HEK293T (cell line): ENCODE results near the gene RPLP1.

Experiments used
- ARNT ChIP-seq: fragments of 450-650 bp; IDR thresholded peaks from 2 replicates; pipeline ENCODE4 v1.6.1; 2017; ENCODE audit warnings: mild to moderate bottlenecking
- BHLHE40 ChIP-seq: fragments of 450-650 bp; IDR thresholded peaks from 2 replicates; pipeline ENCODE4 v1.6.1; 2016; ENCODE audit warnings: mild to moderate bottlenecking, moderate library complexity, borderline replicate concordance
- CTBP1 ChIP-seq: fragments of 450-650 bp; IDR thresholded peaks from 2 replicates; pipeline ENCODE4 v1.6.1; 2016; ENCODE audit warnings: borderline replicate concordance
- FOXK2 ChIP-seq: fragments of 450-650 bp; IDR thresholded peaks from 2 replicates; pipeline ENCODE4 v1.6.1; 2016; ENCODE audit warnings: mild to moderate bottlenecking
- FOXM1 ChIP-seq: fragments of 450-650 bp; IDR thresholded peaks from 2 replicates; pipeline ENCODE4 v1.6.1; 2017; ENCODE audit warnings: mild to moderate bottlenecking, borderline replicate concordance
- L3MBTL2 ChIP-seq: fragments of 450-650 bp; conservative IDR thresholded peaks from 2 replicates; pipeline ENCODE4 v1.6.1; 2016; ENCODE audit warnings: mild to moderate bottlenecking
- SP1 ChIP-seq: fragments of 450-650 bp; IDR thresholded peaks from 2 replicates; pipeline ENCODE4 v1.6.1; 2017
- SUZ12 ChIP-seq: fragments of 450-650 bp; IDR thresholded peaks from 2 replicates; pipeline ENCODE4 v1.6.1; 2016; ENCODE audit warnings: mild to moderate bottlenecking
- TARDBP ChIP-seq: fragments of 450-650 bp; IDR thresholded peaks from 2 replicates; pipeline ENCODE4 v1.6.1; 2016
- ZNF384 ChIP-seq: fragments of 450-650 bp; IDR thresholded peaks from 2 replicates; pipeline ENCODE4 v1.6.1; 2016

DNA sequence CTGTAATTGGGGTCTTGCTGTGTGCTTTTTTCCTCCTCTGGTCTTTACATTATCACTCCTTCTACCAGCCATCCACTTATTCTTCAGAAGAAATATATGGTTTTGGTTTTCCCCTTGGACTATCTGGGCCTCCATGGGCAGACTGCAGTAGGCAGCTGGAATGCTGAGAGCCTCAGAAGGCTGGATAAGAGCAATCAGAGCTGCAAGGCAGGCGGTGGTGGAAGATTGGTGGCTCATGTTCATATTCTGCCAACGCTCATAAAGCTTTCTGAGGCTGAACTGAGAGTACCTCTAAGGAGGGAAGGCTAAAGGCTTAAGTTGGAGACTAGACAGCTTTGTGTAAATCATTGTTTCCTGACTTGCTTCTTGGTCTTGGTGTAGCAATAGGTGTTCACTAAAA lies 5.7 kb upstream of the RPLP1 start:
- TF ChIP-seq CTBP1 (no peak), FOXM1 (no peak), SP1 (no peak), BHLHE40 (no peak), FOXK2 (no peak), ARNT (no peak), SUZ12 (no peak), ZNF384 (no peak), TARDBP (no peak), L3MBTL2 (no peak)
